ENCODE measurements around the gene SMC1B.

The SMC1B gene

DNA sequence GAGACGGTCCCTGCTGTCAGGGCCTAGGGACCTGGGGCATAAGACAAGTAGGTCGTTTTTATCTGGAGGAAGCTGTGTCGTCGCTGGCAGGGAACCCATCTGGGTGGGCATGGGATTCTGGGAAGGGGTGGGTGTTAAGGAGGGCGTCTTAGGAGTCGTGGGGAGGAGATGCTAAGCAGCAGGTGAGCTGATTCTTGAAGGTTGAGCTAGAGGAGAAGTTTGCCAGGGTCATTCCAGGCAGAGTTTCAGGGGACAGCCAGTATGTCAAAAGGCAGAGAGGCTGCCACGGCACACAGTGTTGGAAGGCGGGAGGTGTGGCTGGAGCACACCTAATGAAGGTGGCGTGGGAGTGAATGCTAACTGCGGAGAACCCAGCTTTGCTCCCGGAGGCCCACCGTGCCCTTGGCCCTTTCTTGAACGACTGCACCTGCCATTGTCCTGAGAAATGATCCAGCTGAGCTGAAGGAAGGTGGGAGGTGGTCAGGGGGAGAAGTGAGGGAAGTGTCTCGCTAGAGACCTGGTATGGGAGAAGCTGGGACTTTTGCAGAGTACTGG lies 102.3 kb downstream of the SMC1B start:
- Histone ChIP-seq H3K36me3 (peaks cover 5% of the 10 kb centered on the region; the same call in 1 of the 2 replicates), H3K4me3 (ENCODE audit: low read depth, low read length) (peak overlapping the region; percentile 70), H3K27me3 (no peaks in the 10 kb centered on the region), H3K4me1 (peaks cover 7% of the 10 kb centered on the region), H3K9me3 (no peaks in the 10 kb centered on the region)
- no peak for DNase-seq
- TF ChIP-seq, protein P1, sequence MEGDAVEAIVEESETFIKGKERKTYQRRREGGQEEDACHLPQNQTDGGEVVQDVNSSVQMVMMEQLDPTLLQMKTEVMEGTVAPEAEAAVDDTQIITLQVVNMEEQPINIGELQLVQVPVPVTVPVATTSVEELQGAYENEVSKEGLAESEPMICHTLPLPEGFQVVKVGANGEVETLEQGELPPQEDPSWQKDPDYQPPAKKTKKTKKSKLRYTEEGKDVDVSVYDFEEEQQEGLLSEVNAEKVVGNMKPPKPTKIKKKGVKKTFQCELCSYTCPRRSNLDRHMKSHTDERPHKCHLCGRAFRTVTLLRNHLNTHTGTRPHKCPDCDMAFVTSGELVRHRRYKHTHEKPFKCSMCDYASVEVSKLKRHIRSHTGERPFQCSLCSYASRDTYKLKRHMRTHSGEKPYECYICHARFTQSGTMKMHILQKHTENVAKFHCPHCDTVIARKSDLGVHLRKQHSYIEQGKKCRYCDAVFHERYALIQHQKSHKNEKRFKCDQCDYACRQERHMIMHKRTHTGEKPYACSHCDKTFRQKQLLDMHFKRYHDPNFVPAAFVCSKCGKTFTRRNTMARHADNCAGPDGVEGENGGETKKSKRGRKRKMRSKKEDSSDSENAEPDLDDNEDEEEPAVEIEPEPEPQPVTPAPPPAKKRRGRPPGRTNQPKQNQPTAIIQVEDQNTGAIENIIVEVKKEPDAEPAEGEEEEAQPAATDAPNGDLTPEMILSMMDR (IDR thresholded peaks at IDR 0.05; ENCODE audit: low read depth, low read length) = no peak

DNA sequence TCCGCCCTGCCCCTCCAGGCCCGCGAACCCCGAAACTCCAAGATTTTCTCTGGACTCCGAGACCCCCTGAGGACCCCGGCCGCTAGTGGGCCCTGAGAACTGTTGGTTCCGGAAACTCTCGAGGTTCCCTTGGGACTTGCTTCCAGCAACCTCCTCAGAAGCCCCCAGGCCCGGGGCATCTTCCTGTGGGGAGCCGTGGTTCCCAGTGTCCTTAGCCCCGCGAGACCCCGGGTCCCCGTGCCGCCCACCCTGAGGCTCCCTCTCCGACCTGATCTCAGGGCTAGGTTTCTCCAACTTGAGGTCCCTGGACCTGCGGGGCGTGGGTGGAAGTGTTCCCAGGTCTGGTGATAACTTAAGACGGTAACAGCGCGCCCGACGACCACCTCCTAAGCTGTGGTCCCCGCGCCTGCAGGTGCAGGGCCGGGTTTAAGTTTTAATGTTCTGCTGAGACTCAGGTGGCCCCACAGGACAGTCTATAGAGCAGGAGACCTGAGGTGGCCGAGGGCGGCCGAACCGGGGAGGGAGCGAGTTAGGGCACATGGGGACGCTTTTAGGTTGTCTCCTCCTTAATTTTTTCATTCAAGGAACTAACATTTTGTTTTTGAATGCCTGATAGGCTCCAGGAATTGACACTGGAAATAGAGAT lies 102.9 kb downstream of the SMC1B start:
- Histone ChIP-seq H3K4me3 (ENCODE audit: low read depth, low read length) (peak overlapping the region; percentile 70), H3K36me3 (peaks cover 5% of the 10 kb centered on the region; the same call in 1 of the 2 replicates), H3K4me1 (peaks cover 7% of the 10 kb centered on the region), H3K27me3 (no peaks in the 10 kb centered on the region), H3K9me3 (no peaks in the 10 kb centered on the region)
- DNase-seq = no peak
- TF ChIP-seq, protein P1 (IDR thresholded peaks at IDR 0.05; ENCODE audit: low read depth, low read length) = no peak

DNA sequence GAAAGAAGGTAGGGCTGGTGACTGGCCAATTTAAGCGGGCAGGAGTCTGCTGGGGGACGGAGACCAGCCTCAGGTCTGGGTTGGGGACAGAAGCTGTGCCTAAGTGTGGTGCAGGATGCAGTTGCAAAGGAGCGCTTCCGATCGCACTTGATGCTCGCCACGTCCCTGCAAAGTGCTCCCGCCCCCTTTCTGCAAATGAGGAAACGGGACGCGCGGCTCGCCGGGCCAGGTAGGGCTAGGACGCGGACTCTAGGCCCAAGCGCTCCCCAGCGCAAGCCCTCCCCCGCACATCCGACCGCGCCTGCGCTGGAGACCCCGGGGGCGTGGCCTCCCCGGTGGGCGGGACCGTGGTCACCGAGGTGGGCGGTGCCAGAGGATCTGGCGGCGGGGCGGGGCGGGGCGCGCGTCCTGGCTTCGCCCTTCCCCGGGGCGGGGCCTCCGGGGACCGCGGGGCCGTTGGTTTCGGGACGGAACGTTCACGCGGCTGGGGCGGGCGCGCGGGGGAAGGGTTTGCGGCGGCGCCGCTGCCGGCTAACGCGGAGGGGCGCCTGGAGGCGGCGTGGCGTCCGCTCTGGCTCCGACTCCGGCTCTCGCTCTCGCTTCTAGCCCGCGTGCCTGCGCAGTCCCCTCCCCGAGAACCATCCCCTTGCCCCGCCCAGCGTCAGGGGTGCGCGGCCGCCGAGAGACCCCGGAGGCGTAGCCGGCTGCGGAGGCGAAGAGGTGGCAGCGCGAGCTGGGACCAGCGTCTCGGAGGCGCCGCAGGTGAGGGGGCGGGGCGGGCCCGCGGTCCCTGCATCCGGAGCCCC lies 103.8 kb downstream of the SMC1B start, which contains the start of gene FAM118A:
FAM118A (plus strand) TSS at position 513 of the 806 bp plus-strand sequence. CDS start 12,446 bp downstream, outside the sequence.
- Histone ChIP-seq H3K4me3 (ENCODE audit: low read depth, low read length) (peak within 1 kb of the TSS; percentile 70), H3K4me1 (peaks cover 3% of the 10 kb centered on the region), H3K27me3 (no peaks in the 10 kb centered on the region), H3K9me3 (no peaks in the 10 kb centered on the region), H3K36me3 (peaks cover 5% of the 10 kb centered on the region; the same call in 1 of the 2 replicates)
- TF ChIP-seq, protein P1 (IDR thresholded peaks at IDR 0.05; ENCODE audit: low read depth, low read length) = 0 out of 2 replicates have a peak, but pooled peaks have one; percentile 3
- DNase-seq = peak; percentile 97

DNA sequence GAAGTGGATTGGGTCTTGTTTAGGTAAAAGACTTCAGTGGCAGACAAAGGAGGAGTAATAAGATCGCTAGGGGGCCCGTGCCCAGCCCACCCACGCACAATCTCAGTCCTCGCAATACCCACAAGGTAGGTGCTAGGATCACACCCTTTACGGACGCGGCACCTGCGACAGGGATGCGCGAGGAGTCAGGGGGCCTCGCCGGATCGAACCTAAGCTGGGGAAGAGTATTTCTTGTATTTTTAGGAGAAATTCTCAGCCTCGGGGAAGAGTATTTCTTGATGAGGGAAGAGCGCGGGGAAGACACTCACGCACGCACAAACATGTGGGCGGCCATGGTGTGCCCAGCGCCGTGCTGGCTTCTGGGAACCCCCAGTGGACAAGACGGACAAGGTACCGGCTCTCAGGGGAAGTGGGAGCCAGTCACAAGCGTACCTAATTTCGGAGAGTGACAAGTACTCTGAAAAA lies 104.4 kb downstream of the SMC1B start:
- H3K4me3 ChIP-seq (ENCODE audit: low read depth, low read length) = peak overlapping the region; percentile 33
- TF ChIP-seq, protein P1 (IDR thresholded peaks at IDR 0.05; ENCODE audit: low read depth, low read length) = no peak
- peaks cover 5% of the 10 kb centered on the region; the same call in 1 of the 2 replicates for H3K36me3 ChIP-seq
- no peaks in the 10 kb centered on the region for H3K27me3 ChIP-seq
- no peak for DNase-seq
- no peaks in the 10 kb centered on the region; the same call in 1 of the 2 replicates for H3K4me1 ChIP-seq
- H3K9me3 ChIP-seq = no peaks in the 10 kb centered on the region

DNA sequence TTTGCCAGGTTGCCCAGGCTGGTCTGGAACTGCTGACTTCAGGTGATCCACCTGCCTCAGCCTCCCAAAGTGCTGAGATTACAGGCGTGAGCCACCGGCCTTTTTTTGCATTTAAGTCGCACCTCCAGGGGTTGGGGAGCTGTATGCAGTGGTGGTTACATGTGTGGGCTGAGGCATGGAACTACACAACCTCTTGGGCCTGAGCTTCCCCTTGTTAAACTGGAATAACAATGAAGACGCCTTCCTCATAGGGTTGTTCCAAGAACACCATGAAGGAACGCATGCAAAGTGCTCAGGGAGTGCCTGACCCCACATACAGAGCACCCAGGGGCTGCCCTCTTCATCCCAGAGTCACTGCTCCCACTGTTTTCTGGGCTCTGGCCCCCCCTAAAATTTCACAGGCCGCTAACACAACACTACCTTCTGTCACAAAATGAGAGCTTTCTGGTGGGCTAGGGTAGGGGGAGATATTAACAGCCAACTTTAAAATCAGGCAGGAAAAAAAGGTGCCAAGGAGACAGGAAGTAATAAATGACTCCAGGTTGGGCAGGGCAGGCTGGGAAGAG lies 104.9 kb downstream of the SMC1B start:
- Histone ChIP-seq H3K27me3 (no peaks in the 10 kb centered on the region), H3K9me3 (no peaks in the 10 kb centered on the region), H3K36me3 (peaks cover 5% of the 10 kb centered on the region; the same call in 1 of the 2 replicates), H3K4me1 (no peaks in the 10 kb centered on the region; the same call in 1 of the 2 replicates), H3K4me3 (ENCODE audit: low read depth, low read length) (no peak overlapping the region)
- no peak for DNase-seq
- TF ChIP-seq, protein P1 (IDR thresholded peaks at IDR 0.05; ENCODE audit: low read depth, low read length) = no peak
